ENCODE results near the gene CYB5R2. TPM values are rescaled to one million over a fixed set of nuclear protein-coding genes. Genes with fewer than 3 reads are reported as not detected.

CYB5R2 gene
- polyA plus RNA-seq, 1 experiment, result 7.3 TPM

- POLR2A ChIA-PET, result interaction anchor here (0.7 kb wide), 1 partner anchor 15 kb away, joined by 3 read pairs; no protein-coding TSS in a partner anchor
These were observed 30.6 kb downstream of the CYB5R2 start for GRCh38 chr11:7642747-7643146.

GRCh38 chr11:7640816-7641215, 32.5 kb downstream of the CYB5R2 start:
- POLR2A ChIA-PET, result no interaction called here
- no peak for DNase-seq (ENCODE audit: low read depth, low spot score)
- CTCF ChIA-PET, result interaction anchor here (1.0 to 1.6 kb wide), 2 partner anchors 70 to 543 kb away, joined by 3 to 4 read pairs; no protein-coding TSS in a partner anchor

More at GRCh38 chr11:7642747-7643146, 30.6 kb downstream of the CYB5R2 start:
- CTCF ChIA-PET, result interaction anchor here (0.9 to 4.1 kb wide), 3 partner anchors 14 to 71 kb away, joined by 3 to 19 read pairs (median 3); no protein-coding TSS in a partner anchor
- H3K9me3 ChIP-seq (ENCODE audit: control insufficient read depth, insufficient read depth, low read length), result no peaks in the 10 kb centered on the region
- H3K4me3 ChIP-seq (ENCODE audit: low read depth, low read length), result no peak overlapping the region
- H3K27ac ChIP-seq (ENCODE audit: low read depth, low read length), result no peak overlapping the region
- DNase-seq (ENCODE audit: low read depth, low spot score), result no peak
- H3K27me3 ChIP-seq (ENCODE audit: control insufficient read depth, insufficient read depth, low read length), result no peaks in the 10 kb centered on the region
- TF ChIP-seq CTCF (IDR thresholded peaks at IDR 0.05; ENCODE audit: low read depth, low read length), result no peak

GRCh38 chr11:7639643-7640025, 33.7 kb downstream of the CYB5R2 start:
- no peak for DNase-seq (ENCODE audit: low read depth, low spot score)
- no peaks in the 10 kb centered on the region for H3K27me3 ChIP-seq (ENCODE audit: control insufficient read depth, insufficient read depth, low read length)
- no peak for TF ChIP-seq CTCF (IDR thresholded peaks at IDR 0.05; ENCODE audit: low read depth, low read length)
- ChIA-PET CTCF (interaction anchor here (1.6 to 2.8 kb wide), 2 partner anchors 68 to 541 kb away, joined by 4 to 12 read pairs; no protein-coding TSS in a partner anchor), POLR2A (no interaction called here)
- no peaks in the 10 kb centered on the region for H3K9me3 ChIP-seq (ENCODE audit: control insufficient read depth, insufficient read depth, low read length)
- no peak overlapping the region for H3K4me3 ChIP-seq (ENCODE audit: low read depth, low read length)
- no peak overlapping the region for H3K27ac ChIP-seq (ENCODE audit: low read depth, low read length)

More at GRCh38 chr11:7640816-7641215, 32.5 kb downstream of the CYB5R2 start:
- no peak for TF ChIP-seq CTCF (IDR thresholded peaks at IDR 0.05; ENCODE audit: low read depth, low read length)
- Histone ChIP-seq H3K4me3 (ENCODE audit: low read depth, low read length) (no peak overlapping the region), H3K9me3 (ENCODE audit: control insufficient read depth, insufficient read depth, low read length) (no peaks in the 10 kb centered on the region), H3K27ac (ENCODE audit: low read depth, low read length) (no peak overlapping the region), H3K27me3 (ENCODE audit: control insufficient read depth, insufficient read depth, low read length) (no peaks in the 10 kb centered on the region)

- Histone ChIP-seq H3K27ac (ENCODE audit: low read depth, low read length) (no peak overlapping the region), H3K27me3 (ENCODE audit: control insufficient read depth, insufficient read depth, low read length) (no peaks in the 10 kb centered on the region), H3K4me3 (ENCODE audit: low read depth, low read length) (no peak overlapping the region), H3K9me3 (ENCODE audit: control insufficient read depth, insufficient read depth, low read length) (no peaks in the 10 kb centered on the region)
- ChIA-PET POLR2A (no interaction called here), CTCF (interaction anchor here (1.6 to 2.8 kb wide), 2 partner anchors 67 to 541 kb away, joined by 4 to 12 read pairs; no protein-coding TSS in a partner anchor)
- DNase-seq (ENCODE audit: low read depth, low spot score), result no peak
- TF ChIP-seq CTCF (IDR thresholded peaks at IDR 0.05; ENCODE audit: low read depth, low read length), result no peak
These were observed 34.3 kb downstream of the CYB5R2 start for GRCh38 chr11:7638710-7639642.

Data from AG04450 (cell line).